Activated CD4-positive, alpha-beta T cell treated with anti-CD3 and anti-CD28 coated beads, Interleukin-2, amount 50 U/mL, for 16 hours (primary cell): ENCODE data around the gene ARRB1.
A peak's percentile ranks its signal among the peaks of the same experiment; 100 is the strongest.
"Not testable (repeated sequence)": the region's sequence is repeated elsewhere in the genome, so short reads cannot be mapped to it uniquely, and the experiment has no call there.

Source experiments
- DNase-seq: peaks from one replicate; pipeline ENCODE4 v3.0.0-alpha.2; 2020

ARRB1 gene

GRCh38 chr11:75293903-75294302, 57.6 kb downstream of the ARRB1 start:
- no peak for DNase-seq

DNA sequence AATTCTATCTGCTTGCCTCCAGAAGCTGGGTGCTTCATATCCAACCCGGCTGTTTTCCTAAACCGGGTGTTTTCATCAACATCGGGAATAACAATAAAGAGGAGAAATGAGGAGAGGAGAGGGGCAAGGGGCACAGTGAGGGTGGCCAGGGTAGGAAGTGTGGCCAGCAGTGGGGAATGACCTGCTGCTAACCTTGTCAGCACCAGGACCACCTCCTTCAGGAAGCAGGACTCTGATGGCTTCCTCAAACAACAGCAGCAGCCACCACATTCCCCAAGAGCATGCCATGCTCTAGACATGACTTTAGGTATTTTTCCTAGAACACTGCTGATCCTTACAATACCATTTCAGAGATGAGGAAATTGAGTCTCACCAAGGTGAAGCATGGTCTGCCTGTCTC, 58.5 kb downstream of the ARRB1 start:
- DNase-seq = no peak

- DNase-seq = no peak
Measured at GRCh38 chr11:75291741-75292140, 59.7 kb downstream of the ARRB1 start.

DNA sequence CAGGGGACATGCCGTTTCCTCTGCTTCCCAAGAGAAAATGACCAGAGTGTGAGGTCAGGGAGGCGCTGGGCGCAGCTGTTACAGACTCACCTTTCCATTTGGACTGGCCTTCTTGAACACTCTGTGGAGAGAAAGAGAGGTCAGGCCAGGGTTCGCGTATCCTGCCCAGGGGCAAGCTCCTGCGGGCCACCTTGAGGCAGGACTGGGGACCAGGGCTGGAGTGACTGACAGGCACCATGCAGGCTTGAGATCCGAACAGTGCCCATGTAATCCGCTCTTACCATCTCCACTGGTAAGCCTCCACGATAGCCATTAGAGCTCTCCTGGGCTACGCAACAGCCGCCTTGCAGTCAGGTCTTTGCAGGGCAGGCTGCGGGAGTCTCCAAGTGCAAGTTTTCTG, 61.5 kb downstream of the ARRB1 start:
- no peak for DNase-seq

GRCh38 chr11:75289511-75289760, 62.0 kb downstream of the ARRB1 start:
- no peak for DNase-seq

DNA sequence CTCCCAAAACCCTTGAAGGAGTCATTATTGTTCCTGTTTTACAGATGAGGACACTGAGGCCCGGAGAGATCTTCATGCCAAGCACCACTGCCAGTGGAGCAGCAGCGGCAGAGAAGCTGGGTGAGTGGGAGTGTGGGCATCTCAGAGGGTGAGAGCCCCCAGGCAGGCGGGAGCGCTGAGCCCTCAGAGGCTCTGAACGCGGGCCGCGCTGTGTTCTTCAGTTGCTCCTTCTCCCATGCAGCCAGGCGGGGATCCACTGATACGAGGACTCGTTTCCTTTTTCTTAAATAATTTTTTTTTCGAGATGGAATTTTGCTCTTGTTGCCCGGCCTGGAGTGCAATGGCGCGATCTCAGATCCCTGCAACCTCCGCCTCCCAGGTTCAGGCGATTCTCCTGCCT, 63.9 kb downstream of the ARRB1 start:
- no peak for DNase-seq

DNA sequence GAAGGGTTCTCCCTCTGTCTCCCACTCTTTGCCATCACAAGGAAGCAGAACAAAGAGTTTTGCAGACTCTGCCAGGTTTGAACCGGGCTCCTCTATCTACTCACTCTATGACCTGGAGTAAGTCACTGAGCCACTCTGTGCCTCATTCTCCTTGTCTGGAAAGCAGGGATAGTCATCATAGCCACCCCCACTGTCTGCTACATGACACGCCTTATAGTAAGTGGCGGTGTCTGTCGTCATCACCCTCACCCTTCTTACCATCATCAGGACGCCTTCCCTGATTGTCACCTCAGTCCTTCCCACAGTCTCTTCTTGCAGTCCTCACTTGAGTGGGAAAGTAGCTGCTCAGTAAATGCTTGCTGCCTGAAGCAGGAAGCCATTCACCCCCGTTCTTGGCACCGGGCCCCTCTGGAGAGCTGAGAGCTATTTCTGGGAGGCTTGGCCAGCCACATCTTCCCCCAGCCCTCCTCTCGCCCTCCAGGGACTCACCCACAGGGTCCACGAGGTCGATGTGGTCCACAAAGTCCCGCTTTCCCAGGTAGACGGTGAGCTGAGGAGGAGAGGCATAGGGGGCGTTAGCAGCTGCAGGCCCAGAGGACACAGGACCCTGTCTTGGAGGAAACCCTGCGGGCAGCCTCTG, 64.5 kb downstream of the ARRB1 start:
- DNase-seq = no peak

DNA sequence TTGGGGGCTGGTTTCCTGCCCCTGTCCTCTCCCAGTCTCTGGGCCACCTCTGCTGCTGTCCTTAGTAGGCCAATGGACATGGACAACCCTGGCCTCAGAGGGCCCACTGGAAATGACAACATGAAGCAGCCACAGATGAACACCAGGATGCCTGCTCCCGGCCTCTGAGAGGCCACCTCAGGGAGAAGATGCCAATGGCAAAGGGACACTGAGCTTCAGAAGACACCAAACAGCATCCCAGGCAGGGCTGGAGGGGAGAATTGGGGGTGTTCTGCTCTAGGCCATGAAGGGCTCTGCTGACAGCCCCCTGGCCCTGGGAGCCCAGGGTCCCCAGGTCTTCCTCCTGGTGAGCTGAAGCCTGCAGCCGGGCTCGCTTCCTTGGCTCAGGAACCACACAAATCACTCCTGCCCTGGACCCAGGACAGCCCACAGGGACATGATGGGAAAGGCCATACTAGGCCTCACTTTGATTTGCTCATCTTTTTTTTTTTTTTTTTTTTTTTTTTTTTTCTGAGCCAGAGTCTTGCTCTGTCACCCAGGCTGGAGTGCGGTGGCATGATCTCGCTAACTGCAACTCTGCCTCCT, 65.6 kb downstream of the ARRB1 start:
- DNase-seq = no peak

- no peak for DNase-seq
Measured at GRCh38 chr11:75283391-75283931, 68.0 kb downstream of the ARRB1 start.

DNA sequence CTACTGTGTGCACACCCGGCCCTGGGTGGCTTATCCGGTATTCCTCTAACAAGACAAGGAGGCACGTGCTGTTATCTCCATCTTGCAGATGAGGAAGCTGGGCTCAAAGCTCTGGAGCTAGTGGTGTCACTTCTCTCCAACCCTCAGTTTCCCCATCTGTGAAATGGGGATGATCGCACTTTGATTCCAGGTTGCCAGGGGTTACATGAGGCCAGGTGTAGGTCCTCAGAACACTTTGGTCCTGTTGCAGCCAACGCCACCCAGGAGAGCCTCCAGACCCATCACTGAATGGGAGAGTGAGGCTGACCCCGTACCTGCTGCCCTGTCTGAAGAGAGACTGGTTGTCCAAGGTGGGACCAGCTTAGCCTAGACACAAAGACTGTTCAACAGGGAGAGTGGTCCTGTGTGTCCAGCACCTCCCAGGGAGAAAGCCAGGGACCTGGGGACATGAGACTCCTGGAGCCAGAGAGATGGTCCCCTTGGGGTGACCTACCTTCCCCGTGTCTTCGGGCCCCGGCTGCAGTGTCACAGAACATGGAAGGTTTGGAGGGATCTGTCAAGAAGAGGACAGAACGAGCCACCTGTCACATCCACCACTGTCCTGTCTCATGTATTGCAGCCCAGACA, 69.9 kb downstream of the ARRB1 start:
- no peak for DNase-seq

- no peak for DNase-seq
Measured at GRCh38 chr11:75280770-75281468, 70.5 kb downstream of the ARRB1 start.

- DNase-seq = peak; percentile 78
Measured at GRCh38 chr11:75280227-75280701, 71.2 kb downstream of the ARRB1 start.

- DNase-seq = no peak
Measured at GRCh38 chr11:75279273-75279672, 72.2 kb downstream of the ARRB1 start.

GRCh38 chr11:75277991-75278790, 73.3 kb downstream of the ARRB1 start:
- DNase-seq = no peak

GRCh38 chr11:75277211-75277805, 74.2 kb downstream of the ARRB1 start:
- no peak for DNase-seq

GRCh38 chr11:75276686-75277085, 74.8 kb downstream of the ARRB1 start:
- DNase-seq = no peak

DNA sequence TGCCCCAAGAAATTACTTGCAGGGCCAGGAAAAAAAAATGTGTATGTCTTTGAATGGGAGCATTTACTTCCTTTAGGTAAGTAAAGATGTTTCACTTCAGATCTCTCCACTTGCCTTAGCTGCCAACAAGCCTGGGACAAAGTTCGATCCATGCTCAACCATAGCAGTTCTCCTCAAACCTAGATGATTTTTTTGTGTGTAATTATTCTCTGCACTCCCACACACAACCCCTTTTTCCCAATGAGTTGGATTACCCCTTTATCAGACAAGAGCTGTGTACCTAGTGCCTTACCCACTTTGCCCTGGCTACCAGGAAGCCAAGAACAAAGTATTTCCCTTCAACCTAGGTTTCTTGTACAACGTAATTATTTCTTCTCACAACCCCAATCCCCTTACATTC, 75.3 kb downstream of the ARRB1 start:
- no peak for DNase-seq

DNA sequence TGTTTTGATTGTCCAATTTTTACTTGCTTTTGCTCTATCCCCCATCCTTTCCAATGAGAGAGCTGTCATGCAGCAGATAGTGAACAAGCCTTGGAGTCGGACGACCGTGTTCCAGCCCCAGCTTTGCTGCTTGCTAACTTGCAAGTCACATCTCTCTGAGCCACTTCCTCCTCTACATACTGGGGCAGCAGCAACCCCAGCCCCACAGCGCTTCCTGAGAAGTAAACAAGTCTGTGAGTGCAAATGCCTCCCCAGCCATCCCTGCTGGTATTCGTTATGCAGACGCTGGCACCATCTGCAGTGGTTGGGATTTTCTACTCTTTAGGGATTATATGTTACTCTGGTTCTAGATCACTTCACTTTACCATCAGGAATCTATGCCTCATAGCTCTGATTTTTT, 75.9 kb downstream of the ARRB1 start:
- DNase-seq = peak; percentile 69

DNA sequence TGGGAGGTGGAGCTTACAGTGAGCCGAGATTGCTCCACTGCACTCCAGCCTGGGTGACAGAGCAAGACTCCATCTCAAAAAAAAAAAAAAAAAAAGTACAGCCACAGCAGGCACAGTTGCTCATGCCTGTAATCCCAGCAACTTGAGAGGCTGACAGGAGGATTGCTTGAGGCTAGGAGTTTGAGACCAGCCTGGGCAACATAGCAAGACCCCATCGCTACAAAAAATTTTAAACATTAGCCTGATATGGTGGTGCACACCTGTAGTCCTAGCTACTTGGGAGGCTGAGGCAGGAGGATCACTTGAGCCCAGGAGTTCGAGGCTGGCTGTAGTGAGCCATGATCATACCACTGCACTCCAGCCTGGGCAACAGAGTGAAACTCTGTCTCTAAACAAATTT, 76.7 kb downstream of the ARRB1 start:
- DNase-seq = not testable (repeated sequence)

- DNase-seq = no peak
Measured at GRCh38 chr11:75273411-75274391, 77.8 kb downstream of the ARRB1 start.

GRCh38 chr11:75272821-75273301, 78.6 kb downstream of the ARRB1 start:
- DNase-seq = no peak
